Peyer's patch (tissue), 4 donors: ENCODE results near the gene TRIM13. TPM values are rescaled to one million over a fixed set of nuclear protein-coding genes. Genes with fewer than 3 reads are reported as not detected.

Experiments used
- DNase-seq, 3 donors: peaks; one replicate each; pipeline ENCODE4 v3.0.0-alpha.2; 2017 to 2019
- H3K27ac ChIP-seq, 4 donors: fragments of 200-600 bp; sonication (generic); one replicate each; pipeline ENCODE4 v1.5.1; 2016 to 2019
- H3K27me3 ChIP-seq, 2 donors: fragments of 200-600 bp; sonication (generic); one replicate each; pipeline ENCODE4 v1.5.1; 2019
- H3K36me3 ChIP-seq, 3 donors: fragments of 200-600 bp; sonication (generic); one replicate each; pipeline ENCODE4 v1.5.1; 2016 to 2019
- H3K4me1 ChIP-seq, 4 donors: fragments of 200-600 bp; sonication (generic); one replicate each; pipeline ENCODE4 v1.5.1; 2016 to 2019
- H3K4me3 ChIP-seq, 4 donors: fragments of 200-600 bp; sonication (generic); 1 replicate in 3 of 4; 2 replicates in 1 of 4; pipeline ENCODE4 v1.5.1; 2016 to 2019; ENCODE audit warnings: mild to moderate bottlenecking in 1 of 4
- H3K9me3 ChIP-seq, 4 donors: fragments of 200-600 bp; sonication (generic); one replicate each; pipeline ENCODE4 v1.5.1; 2016 to 2019; ENCODE audit warnings: mild to moderate bottlenecking in 1 of 4
- POLR2A ChIP-seq, 2 donors: fragments of 450-650 bp; IDR thresholded peaks; one replicate each; pipeline ENCODE4 v1.5.1; 2017; ENCODE audit warnings: antibody characterized with exemption in 2 of 2, mild to moderate bottlenecking in 2 of 2, moderate library complexity in 2 of 2
- total RNA-seq, 4 donors: library from RNA; depleted of rRNA; stranded (reverse); fragments of >200 nt; gene quantifications; one replicate each; pipeline ENCODE4 v1.1.0, GENCODE V29; 2016
- TF ChIP-seq, protein P1 (sequence below), 6 experiments: fragments of 450-650 bp in 4 of 6; fragments of 200-600 bp in 2 of 6; sonication (generic) in 1 of 6; IDR thresholded peaks; one replicate each; pipeline ENCODE4 v1.5.1; 2017 to 2019; ENCODE audit warnings: antibody characterized with exemption in 6 of 6, mild to moderate bottlenecking in 3 of 6, moderate library complexity in 1 of 6

TRIM13 gene
- total RNA-seq, 4 donors from 2014 or later, result 11.4 to 16.8 (median 15.1) TPM

DNA sequence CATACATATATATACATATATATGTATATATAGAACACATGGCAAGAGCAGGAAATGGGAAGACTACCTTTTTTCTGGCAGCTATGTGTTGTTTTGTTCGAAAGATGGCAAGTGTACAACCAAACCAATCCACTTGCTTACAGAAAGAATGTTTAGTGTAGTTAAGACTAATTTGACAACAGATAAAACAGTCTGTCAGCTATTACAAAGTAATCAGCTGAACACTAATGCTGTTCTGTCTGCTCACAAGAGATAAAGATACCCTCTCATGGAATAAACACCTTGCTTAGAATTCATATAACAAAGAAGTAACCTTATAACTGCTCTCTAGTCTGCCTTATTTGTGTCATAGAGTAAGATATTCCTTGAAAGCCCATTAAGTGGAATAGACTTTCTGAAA is 17.5 kb downstream of the TRIM13 start:
- Histone ChIP-seq H3K4me3 (no peak overlapping the region), H3K36me3 (peaks cover 0 to 34% (median 0%) of the 10 kb centered on the region in 3 donors), H3K4me1 (no peaks in the 10 kb centered on the region), H3K27me3 (no peaks in the 10 kb centered on the region), H3K27ac (no peak overlapping the region), H3K9me3 (peaks cover 0 to under 1% (median 0%) of the 10 kb centered on the region in 4 donors)
- DNase-seq, result no peak
- no peak for TF ChIP-seq POLR2A (IDR thresholded peaks at IDR 0.05)
- TF ChIP-seq, protein P1, sequence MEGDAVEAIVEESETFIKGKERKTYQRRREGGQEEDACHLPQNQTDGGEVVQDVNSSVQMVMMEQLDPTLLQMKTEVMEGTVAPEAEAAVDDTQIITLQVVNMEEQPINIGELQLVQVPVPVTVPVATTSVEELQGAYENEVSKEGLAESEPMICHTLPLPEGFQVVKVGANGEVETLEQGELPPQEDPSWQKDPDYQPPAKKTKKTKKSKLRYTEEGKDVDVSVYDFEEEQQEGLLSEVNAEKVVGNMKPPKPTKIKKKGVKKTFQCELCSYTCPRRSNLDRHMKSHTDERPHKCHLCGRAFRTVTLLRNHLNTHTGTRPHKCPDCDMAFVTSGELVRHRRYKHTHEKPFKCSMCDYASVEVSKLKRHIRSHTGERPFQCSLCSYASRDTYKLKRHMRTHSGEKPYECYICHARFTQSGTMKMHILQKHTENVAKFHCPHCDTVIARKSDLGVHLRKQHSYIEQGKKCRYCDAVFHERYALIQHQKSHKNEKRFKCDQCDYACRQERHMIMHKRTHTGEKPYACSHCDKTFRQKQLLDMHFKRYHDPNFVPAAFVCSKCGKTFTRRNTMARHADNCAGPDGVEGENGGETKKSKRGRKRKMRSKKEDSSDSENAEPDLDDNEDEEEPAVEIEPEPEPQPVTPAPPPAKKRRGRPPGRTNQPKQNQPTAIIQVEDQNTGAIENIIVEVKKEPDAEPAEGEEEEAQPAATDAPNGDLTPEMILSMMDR (IDR thresholded peaks at IDR 0.05), result no peak

- no peak within 1 kb of the TSS for H3K27ac ChIP-seq
- peaks cover 0 to 31% (median 0%) of the 10 kb centered on the region in 3 donors for H3K36me3 ChIP-seq
- no peaks in the 10 kb centered on the region for H3K27me3 ChIP-seq
- TF ChIP-seq, protein P1 (IDR thresholded peaks at IDR 0.05), result no peak
- no peak for TF ChIP-seq POLR2A (IDR thresholded peaks at IDR 0.05)
- H3K9me3 ChIP-seq, result no peaks in the 10 kb centered on the region
- no peak for DNase-seq
- H3K4me1 ChIP-seq, result no peaks in the 10 kb centered on the region
- H3K4me3 ChIP-seq, result no peak within 1 kb of the TSS
Measured at GRCh38 chr13:50015258-50015657, 18.4 kb downstream of the TRIM13 start, which contains the start of gene KCNRG. TSS of gene KCNRG (plus strand) at chr13:50015444. CDS start at chr13:50015494, 50 bp downstream.

GRCh38 chr13:50015750-50016149 is 18.9 kb downstream of the TRIM13 start:
- Histone ChIP-seq H3K27me3 (no peaks in the 10 kb centered on the region), H3K27ac (no peak overlapping the region), H3K36me3 (peaks cover 0 to 35% (median 0%) of the 10 kb centered on the region in 3 donors), H3K4me3 (no peak overlapping the region), H3K4me1 (no peaks in the 10 kb centered on the region), H3K9me3 (no peaks in the 10 kb centered on the region)
- DNase-seq, result no peak
- TF ChIP-seq, protein P1 (IDR thresholded peaks at IDR 0.05), result no peak
- no peak for TF ChIP-seq POLR2A (IDR thresholded peaks at IDR 0.05)

DNA sequence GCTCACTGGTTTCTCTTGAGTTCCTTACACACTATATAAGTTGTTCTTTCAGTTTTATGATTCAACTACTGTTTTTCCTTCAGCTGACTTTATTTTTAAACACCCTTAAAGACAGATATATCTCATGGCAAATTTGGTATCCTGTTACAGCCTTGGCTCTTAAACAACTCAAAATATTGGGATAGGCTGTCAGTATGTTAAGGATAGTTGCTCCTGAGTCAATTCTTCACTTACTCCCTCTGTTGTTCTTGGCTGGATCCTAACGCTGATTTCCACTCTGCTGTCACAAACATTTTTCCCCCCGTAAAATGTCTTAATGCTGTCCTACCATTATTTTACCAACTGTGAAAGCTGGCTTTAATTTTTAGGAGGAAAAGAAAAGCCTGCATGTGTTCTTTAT is 19.6 kb downstream of the TRIM13 start:
- no peak overlapping the region for H3K27ac ChIP-seq

DNA sequence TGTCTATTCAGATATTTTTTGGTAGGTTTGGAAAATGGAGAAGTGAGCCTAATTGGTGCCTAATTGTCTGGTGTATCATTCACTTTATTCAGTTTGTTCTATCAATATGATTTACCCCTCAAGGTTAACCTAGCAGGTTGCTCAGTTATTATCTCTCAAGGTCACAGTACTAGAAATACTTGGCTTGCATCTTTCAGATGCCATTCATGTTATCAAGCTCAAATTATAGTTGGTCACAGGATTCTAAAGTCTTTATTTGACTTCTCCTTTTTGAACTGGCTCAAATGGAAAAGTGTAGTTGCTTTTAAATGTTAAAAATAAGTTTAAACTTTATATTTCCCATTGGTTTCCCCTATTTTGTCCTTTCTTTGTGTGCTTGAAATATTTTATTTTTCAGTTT is 21.0 kb downstream of the TRIM13 start:
- Histone ChIP-seq H3K36me3 (peaks cover 0 to 34% (median 0%) of the 10 kb centered on the region in 3 donors), H3K9me3 (no peaks in the 10 kb centered on the region), H3K27ac (no peak overlapping the region), H3K27me3 (no peaks in the 10 kb centered on the region), H3K4me1 (no peaks in the 10 kb centered on the region), H3K4me3 (no peak overlapping the region)
- no peak for DNase-seq
- TF ChIP-seq POLR2A (IDR thresholded peaks at IDR 0.05), result no peak
- TF ChIP-seq, protein P1 (IDR thresholded peaks at IDR 0.05), result no peak

More for the DNA sequence above, 19.6 kb downstream of the TRIM13 start:
- no peaks in the 10 kb centered on the region for H3K9me3 ChIP-seq
- TF ChIP-seq, protein P1 (IDR thresholded peaks at IDR 0.05), result no peak
- no peak for TF ChIP-seq POLR2A (IDR thresholded peaks at IDR 0.05)
- no peak for DNase-seq
- H3K27me3 ChIP-seq, result no peaks in the 10 kb centered on the region
- no peaks in the 10 kb centered on the region for H3K4me1 ChIP-seq
- no peak overlapping the region for H3K4me3 ChIP-seq
- H3K36me3 ChIP-seq, result peaks cover 0 to 40% (median 0%) of the 10 kb centered on the region in 3 donors

DNA sequence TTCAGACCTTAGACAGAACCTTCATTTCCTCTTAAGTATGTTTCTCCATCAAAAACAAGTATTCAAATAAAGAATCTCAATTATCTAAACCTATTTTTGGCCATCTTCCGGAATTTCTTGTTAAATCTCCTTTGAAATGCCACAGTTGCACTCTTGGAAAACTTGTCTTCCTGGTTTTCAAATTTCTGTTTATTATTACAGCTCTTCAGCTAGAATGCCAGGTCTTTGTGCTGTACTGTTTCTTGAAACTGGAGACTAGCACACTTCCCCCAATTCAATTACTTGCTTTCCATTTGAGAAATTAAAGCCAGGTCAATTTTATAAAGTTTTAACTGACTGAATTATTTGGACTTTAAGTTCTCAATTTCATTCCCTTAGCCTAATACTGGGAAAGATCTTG is 28.6 kb downstream of the TRIM13 start:
- H3K27ac ChIP-seq, result no peak overlapping the region
- TF ChIP-seq, protein P1 (IDR thresholded peaks at IDR 0.05), result no peak
- TF ChIP-seq POLR2A (IDR thresholded peaks at IDR 0.05), result no peak
- H3K36me3 ChIP-seq, result peaks cover 0 to 24% (median 0%) of the 10 kb centered on the region in 3 donors
- H3K27me3 ChIP-seq, result no peaks in the 10 kb centered on the region
- DNase-seq, result no peak
- H3K9me3 ChIP-seq, result no peaks in the 10 kb centered on the region
- H3K4me3 ChIP-seq, result no peak overlapping the region
- no peaks in the 10 kb centered on the region for H3K4me1 ChIP-seq
